ENCODE results near the gene RAB3GAP2. TPM values are rescaled to one million over a fixed set of nuclear protein-coding genes. Genes with fewer than 3 reads are reported as not detected.

RAB3GAP2 gene, protein sequence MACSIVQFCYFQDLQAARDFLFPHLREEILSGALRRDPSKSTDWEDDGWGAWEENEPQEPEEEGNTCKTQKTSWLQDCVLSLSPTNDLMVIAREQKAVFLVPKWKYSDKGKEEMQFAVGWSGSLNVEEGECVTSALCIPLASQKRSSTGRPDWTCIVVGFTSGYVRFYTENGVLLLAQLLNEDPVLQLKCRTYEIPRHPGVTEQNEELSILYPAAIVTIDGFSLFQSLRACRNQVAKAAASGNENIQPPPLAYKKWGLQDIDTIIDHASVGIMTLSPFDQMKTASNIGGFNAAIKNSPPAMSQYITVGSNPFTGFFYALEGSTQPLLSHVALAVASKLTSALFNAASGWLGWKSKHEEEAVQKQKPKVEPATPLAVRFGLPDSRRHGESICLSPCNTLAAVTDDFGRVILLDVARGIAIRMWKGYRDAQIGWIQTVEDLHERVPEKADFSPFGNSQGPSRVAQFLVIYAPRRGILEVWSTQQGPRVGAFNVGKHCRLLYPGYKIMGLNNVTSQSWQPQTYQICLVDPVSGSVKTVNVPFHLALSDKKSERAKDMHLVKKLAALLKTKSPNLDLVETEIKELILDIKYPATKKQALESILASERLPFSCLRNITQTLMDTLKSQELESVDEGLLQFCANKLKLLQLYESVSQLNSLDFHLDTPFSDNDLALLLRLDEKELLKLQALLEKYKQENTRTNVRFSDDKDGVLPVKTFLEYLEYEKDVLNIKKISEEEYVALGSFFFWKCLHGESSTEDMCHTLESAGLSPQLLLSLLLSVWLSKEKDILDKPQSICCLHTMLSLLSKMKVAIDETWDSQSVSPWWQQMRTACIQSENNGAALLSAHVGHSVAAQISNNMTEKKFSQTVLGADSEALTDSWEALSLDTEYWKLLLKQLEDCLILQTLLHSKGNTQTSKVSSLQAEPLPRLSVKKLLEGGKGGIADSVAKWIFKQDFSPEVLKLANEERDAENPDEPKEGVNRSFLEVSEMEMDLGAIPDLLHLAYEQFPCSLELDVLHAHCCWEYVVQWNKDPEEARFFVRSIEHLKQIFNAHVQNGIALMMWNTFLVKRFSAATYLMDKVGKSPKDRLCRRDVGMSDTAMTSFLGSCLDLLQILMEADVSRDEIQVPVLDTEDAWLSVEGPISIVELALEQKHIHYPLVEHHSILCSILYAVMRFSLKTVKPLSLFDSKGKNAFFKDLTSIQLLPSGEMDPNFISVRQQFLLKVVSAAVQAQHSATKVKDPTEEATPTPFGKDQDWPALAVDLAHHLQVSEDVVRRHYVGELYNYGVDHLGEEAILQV (N-terminal part only)
- 140 and 143 TPM in 2 replicates for total RNA-seq (2013; cell fraction: nucleolus; rRNA removed)
- total RNA-seq (2014; rRNA removed) (27.7 and 30.9 TPM in 2 replicates), total RNA-seq (2014; rRNA removed; fragmentation: Illumina TruSeq; extraction: Trizol) (33.9 and 38.1 TPM in 2 replicates), total RNA-seq (2021) (44.2 and 51.1 TPM in 2 replicates), polyA plus RNA-seq (2011; rRNA removed) (43.5 and 52.0 TPM in 2 replicates), polyA plus RNA-seq (2014; fragmentation: Illumina TruSeq; extraction: Trizol) (30.7 and 36.4 TPM in 2 replicates), polyA plus RNA-seq (2014; fragmentation: Nextera tagmentation; extraction: Ambion mirVana) (10 to 100 TPM; 11.9 to 15.6 TPM), polyA plus RNA-seq (2014; rRNA removed) (16.8 and 19.1 TPM in 2 replicates), polyA plus RNA-seq (2016; fragmentation: Nextera tagmentation; extraction: Ambion mirVana) (10 to 100 TPM; 20.7 to 21.2 TPM), polyA minus RNA-seq (2011; rRNA and poly(A)+ RNA removed) (134 and 203 TPM in 2 replicates), Bru-seq, nascent RNA (percentile 90 among the genes with signal in this experiment), BruChase-seq, experiment 1, labeled RNA remaining after a 6-hour chase (percentile 85 among the genes with signal in this experiment), BruChase-seq, experiment 2, labeled RNA remaining after a 2-hour chase (percentile 84 among the genes with signal in this experiment)
- 15.7 TPM for polyA plus RNA-seq (2011; ENCODE audit: low read depth)
- polyA plus RNA-seq (2011; cell fraction: cytosol; rRNA removed): 19.2 and 24.5 TPM in 2 replicates
- 33.8 and 41.1 TPM in 2 replicates for polyA plus RNA-seq (2011; cell fraction: nucleus; rRNA removed)
- polyA plus RNA-seq (2012): 20.2 and 24.9 TPM in 2 replicates
- polyA minus RNA-seq (2011; cell fraction: cytosol; rRNA and poly(A)+ RNA removed): 18.8 and 31.0 TPM in 2 replicates
- 29.0 and 41.9 TPM in 2 replicates for polyA minus RNA-seq (2011; cell fraction: nucleus; rRNA and poly(A)+ RNA removed)
- long read RNA-seq, experiment 1, partial matches to known transcripts: 4 of 7 reads
- long read RNA-seq, experiment 1, other reads (novel, unspliced or antisense): 3 of 7 reads
- long read RNA-seq, experiment 2, partial matches to known transcripts: 20 of 52 reads
- long read RNA-seq, experiment 2, other reads (novel, unspliced or antisense): 31 of 52 reads

GRCh38 chr1:220272047-220272840, at the start of gene RAB3GAP2:
RAB3GAP2 (minus strand) TSS chr1:220272453; CDS start chr1:220272337, 116 bp downstream.
- intact Hi-C loops (cut with micrococcal nuclease; ENCODE audit: unreplicated experiment): loop anchor here (1.0 kb wide), 1 partner anchor 52 kb away; no protein-coding TSS in a partner anchor
- FAIRE-seq: peak; percentile 38
- no TSS peak for BruUV-seq (replicated peaks)
- no peak for TF ChIP-seq ZNF207 (IDR thresholded peaks at IDR 0.05; ENCODE audit: borderline replicate concordance)
- peak; percentile 76 for TF ChIP-seq SPI1 (IDR thresholded peaks at IDR 0.05; ENCODE audit: borderline replicate concordance, insufficient read depth, low read depth, low read length)
- TF ChIP-seq ZBED1 (IDR thresholded peaks at IDR 0.05; ENCODE audit: borderline replicate concordance): no peak
- TF ChIP-seq MEF2A (IDR thresholded peaks at IDR 0.05; ENCODE audit: insufficient read depth, low read depth, low read length): 0 out of 2 replicates have a peak, but pooled peaks have one; percentile 6
- peak; percentile 84 for TF ChIP-seq CBFB (IDR thresholded peaks at IDR 0.05; ENCODE audit: low read depth)
- TF ChIP-seq BRCA1 (IDR thresholded peaks at IDR 0.05; ENCODE audit: low read depth, low read length): no peak
- no peak for TF ChIP-seq TCF7 (IDR thresholded peaks at IDR 0.05; ENCODE audit: borderline replicate concordance)
- no peak for TF ChIP-seq MYC (IDR thresholded peaks at IDR 0.05; ENCODE audit: insufficient read depth, insufficient read length, insufficient replicate concordance, low read length, severe bottlenecking)
- 0 out of 3 replicates have a peak, but pooled peaks have one; percentile 10 for TF ChIP-seq POU2F2 (IDR thresholded peaks at IDR 0.05; ENCODE audit: borderline replicate concordance, low read depth, low read length)
- TF ChIP-seq SIX5 (IDR thresholded peaks at IDR 0.05; ENCODE audit: low read depth, low read length, severe bottlenecking): no peak
- no peak for TF ChIP-seq EZH2 (IDR thresholded peaks at IDR 0.05; ENCODE audit: borderline replicate concordance, control insufficient read depth, low read depth, low read length)
- no peak for TF ChIP-seq ASH2L (IDR thresholded peaks at IDR 0.05; ENCODE audit: borderline replicate concordance, low read depth)

More at GRCh38 chr1:220272047-220272840, at the start of gene RAB3GAP2:
- Histone ChIP-seq H4K20me1 (ENCODE audit: control insufficient read depth, insufficient read depth) (no peaks in the 10 kb centered on the region), H3K4me3 (peak within 1 kb of the TSS; percentile 96), H3K4me2 (ENCODE audit: control insufficient read depth, insufficient read depth) (peak within 1 kb of the TSS; percentile 95), H3K9ac (ENCODE audit: control insufficient read depth, insufficient read depth, low read length) (peak within 1 kb of the TSS; percentile 96), H3K9me3 (replicated peaks; ENCODE audit: control insufficient read depth, insufficient read depth, low read length) (no peaks in the 10 kb centered on the region; the same call in 2 of the 3 replicates), H3K36me3 (ENCODE audit: control insufficient read depth in 2 of 2, insufficient read depth in 2 of 2, low read length in 1 of 2) (peaks cover 1 to 9% of the 10 kb centered on the region in 2 experiments; a peak in 2 of 4 replicates), H2AFZ (ENCODE audit: control insufficient read depth, low read depth, low read length) (peak within 1 kb of the TSS; percentile 99), H3K79me2 (ENCODE audit: control insufficient read depth, insufficient read depth, low read length) (peaks cover 47% of the 10 kb centered on the region), H3K27ac (ENCODE audit: control insufficient read depth, insufficient read depth) (peak within 1 kb of the TSS; percentile 93), H3K4me1 (ENCODE audit: control insufficient read depth, insufficient read depth, low read length) (peaks cover 5% of the 10 kb centered on the region; the same call in 1 of the 2 replicates), H3K27me3 (replicated peaks in 1 of 2; ENCODE audit: control insufficient read depth in 2 of 2, insufficient read depth in 2 of 2, low read length in 1 of 2) (no peaks in the 10 kb centered on the region)
- WGBS (ENCODE audit: insufficient coverage, insufficient replicate concordance, low lambda C conversion rate, missing lambda C conversion rate): under 1% methylated on average over 49 of the region's 49 CpGs
- SMC1A ChIA-PET (ENCODE audit: uncharacterized antibody, unreplicated experiment): interaction anchor here (0.6 to 17.4 kb wide), 4 partner anchors 41 to 182 kb away, joined by 3 to 250 read pairs (median 4); no protein-coding TSS in a partner anchor
- peak; percentile 89 for DNase-seq (ENCODE audit: low read depth, low spot score)
- CTCF ChIA-PET: interaction anchor here (0.6 to 6.1 kb wide), 5 partner anchors 9 to 56 kb away, joined by 3 to 43 read pairs (median 3); no protein-coding TSS in a partner anchor
- ATAC-seq: peak; percentile 95
- RAD21 ChIA-PET (ENCODE audit: unreplicated experiment): interaction anchor here (0.5 to 7.9 kb wide), 7 partner anchors 9 to 486 kb away, joined by 3 to 189 read pairs (median 4); no protein-coding TSS in a partner anchor
- POLR2A ChIA-PET: interaction anchor here (0.6 to 3.7 kb wide), 6 partner anchors 8 to 182 kb away, joined by 3 to 55 read pairs (median 4); partner anchors contain the start of gene BPNT1
- in situ Hi-C loops (cut with MboI): no loop called here
